ENCODE measurements around the gene SPATA31A6.
"Not testable (repeated sequence)": the region's sequence is repeated elsewhere in the genome, so short reads cannot be mapped to it uniquely, and the experiment has no call there.

The SPATA31A6 gene
- 0 to 0.07 (median 0) reads per million in 18 experiments for total RNA-seq

GRCh38 chr9:42183359-42183758 is at the start of gene SPATA31A6:
Gene SPATA31A6 (plus strand): TSS chr9:42183659. CDS start chr9:42183688, 29 bp downstream.
- not testable (repeated sequence) for DNase-seq

GRCh38 chr9:42160299-42160698 is 23.2 kb upstream of the SPATA31A6 start:
- peak in 1 of 2 donors; percentile 0 for DNase-seq

GRCh38 chr9:42219861-42220260 is 36.4 kb downstream of the SPATA31A6 start:
- not testable (repeated sequence) for DNase-seq

GRCh38 chr9:42223230-42223629 is 39.8 kb downstream of the SPATA31A6 start:
- not testable (repeated sequence) for DNase-seq

- not testable (repeated sequence) for DNase-seq
Measured at GRCh38 chr9:42233031-42233430, 49.6 kb downstream of the SPATA31A6 start.

GRCh38 chr9:42234610-42235009 is 51.2 kb downstream of the SPATA31A6 start:
- DNase-seq, result not testable (repeated sequence)

- not testable (repeated sequence) for DNase-seq
Measured at GRCh38 chr9:42235352-42235991, 52.0 kb downstream of the SPATA31A6 start.

GRCh38 chr9:42236097-42236496 is 52.6 kb downstream of the SPATA31A6 start:
- not testable (repeated sequence) for DNase-seq

- DNase-seq, result not testable (repeated sequence)
Measured at GRCh38 chr9:42237381-42237780, 53.9 kb downstream of the SPATA31A6 start.

GRCh38 chr9:42238862-42239261 is 55.4 kb downstream of the SPATA31A6 start:
- not testable (repeated sequence) for DNase-seq

Measured in inflammatory macrophage (primary cell).